A673 (cell line): ENCODE data around the gene OGA. TPM values are rescaled to one million over a fixed set of nuclear protein-coding genes. Genes with fewer than 3 reads are reported as not detected.

Experiments
- BruUV-seq: library from RNA; stranded (reverse); fragments of 400-500 nt; replicated peaks from 2 replicates; lab custom pipeline; 2021; lab: Mats Ljungman, UMichigan
- CTCF ChIA-PET: fragments of 300-600 bp; sonication (Branson Sonifier 250); formaldehyde crosslinking; loops from one replicate; lab custom pipeline; 2022; ENCODE audit warnings: antibody characterized with exemption; lab: Charles Lee
- POLR2A ChIA-PET: fragments of 300-600 bp; sonication (Branson Sonifier 250); formaldehyde crosslinking; loops from one replicate; lab custom pipeline; 2022; ENCODE audit warnings: antibody characterized with exemption; ENCODE audit not compliant: low non-redundant PET; lab: Charles Lee
- DNase-seq: peaks from one replicate; pipeline ENCODE4 v3.0.0-alpha.2; 2015; ENCODE audit warnings: low spot score
- H3K27ac ChIP-seq: fragments of 200-600 bp; sonication (generic); 2 replicates; pipeline ENCODE4 v1.5.1; 2016; ENCODE audit warnings: mixed run types, low read depth, mild to moderate bottlenecking, mixed read lengths, antibody characterized with exemption, low read length; ENCODE audit not compliant: poor library complexity, severe bottlenecking
- H3K27me3 ChIP-seq: fragments of 200-600 bp; sonication (generic); replicated peaks from 2 replicates; pipeline ENCODE4 v1.6.1; 2017; ENCODE audit warnings: mixed run types, low read depth, mild to moderate bottlenecking, mixed read lengths, antibody characterized with exemption, low read length; ENCODE audit not compliant: insufficient read depth, poor library complexity
- H3K36me3 ChIP-seq: fragments of 200-600 bp; sonication (generic); 2 replicates; pipeline ENCODE4 v1.6.1; 2016; ENCODE audit warnings: mixed run types, mild to moderate bottlenecking, mixed read lengths, antibody characterized with exemption, low read length; ENCODE audit not compliant: insufficient read depth, poor library complexity, severe bottlenecking
- H3K4me1 ChIP-seq: fragments of 200-600 bp; sonication (generic); 2 replicates; pipeline ENCODE4 v1.6.1; 2017; ENCODE audit warnings: mixed run types, mild to moderate bottlenecking, mixed read lengths, antibody characterized with exemption, low read length; ENCODE audit not compliant: insufficient read depth, poor library complexity, severe bottlenecking
- H3K4me3 ChIP-seq: fragments of 200-600 bp; sonication (generic); 2 replicates; pipeline ENCODE4 v1.5.1; 2016; ENCODE audit warnings: low read depth, mixed run types, mild to moderate bottlenecking, mixed read lengths, low read length; ENCODE audit not compliant: poor library complexity, severe bottlenecking
- H3K9me3 ChIP-seq: fragments of 200-600 bp; sonication (generic); 2 replicates; pipeline ENCODE4 v1.6.1; 2016; ENCODE audit warnings: mixed run types, low read depth, mild to moderate bottlenecking, mixed read lengths, antibody characterized with exemption, low read length; ENCODE audit not compliant: poor library complexity, severe bottlenecking
- CTCF ChIP-seq: fragments of 300-800, 200-600 bp; sonication (generic); conservative IDR thresholded peaks from 2 replicates; pipeline ENCODE4 v1.5.1; 2017; ENCODE audit warnings: low read depth, mild to moderate bottlenecking, antibody characterized with exemption, low read length, moderate library complexity, mixed read lengths
- EZH2 ChIP-seq: fragments of 200-600 bp; sonication (generic); IDR thresholded peaks from 2 replicates; pipeline ENCODE4 v1.6.1; 2017; ENCODE audit warnings: borderline replicate concordance, low read depth, mild to moderate bottlenecking, mixed read lengths, antibody characterized with exemption, low read length; ENCODE audit not compliant: poor library complexity, severe bottlenecking
- intact Hi-C: fragments of 100-400 bp; cut with micrococcal nuclease; formaldehyde crosslinking; loops from one replicate; pipeline ENCODE4 v1.10.0; 2022; ENCODE audit not compliant: unreplicated experiment
- total RNA-seq: library from RNA; stranded (reverse); gene quantifications from 2 replicates; pipeline ENCODE4 v1.2.3, GENCODE V29; 2021

Gene OGA
- total RNA-seq, 1 experiment from 2014 or later: 109 TPM

DNA sequence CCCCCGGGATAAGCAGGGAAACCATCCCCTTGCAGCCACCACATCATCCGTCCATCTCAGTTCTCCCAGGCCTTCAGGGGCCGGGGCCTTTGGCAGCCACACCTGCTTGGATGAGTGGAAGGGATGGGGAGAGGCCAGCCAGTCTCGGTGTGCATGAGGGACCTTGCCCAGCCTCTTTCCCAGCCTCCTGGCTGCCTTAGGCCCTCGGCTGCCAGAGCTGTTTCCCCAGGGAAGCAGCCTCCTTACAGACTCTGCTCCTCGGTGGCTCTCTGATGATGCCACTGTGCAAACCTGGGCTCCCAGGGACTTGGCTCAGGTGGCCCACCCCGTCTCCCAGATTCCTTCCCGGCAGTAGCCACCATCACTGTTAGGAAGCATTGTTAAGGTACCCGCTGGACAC, 57.0 kb downstream of the OGA start:
- CTCF ChIA-PET: no interaction called here
- POLR2A ChIA-PET: no interaction called here
- intact Hi-C loops: no loop called here

DNA sequence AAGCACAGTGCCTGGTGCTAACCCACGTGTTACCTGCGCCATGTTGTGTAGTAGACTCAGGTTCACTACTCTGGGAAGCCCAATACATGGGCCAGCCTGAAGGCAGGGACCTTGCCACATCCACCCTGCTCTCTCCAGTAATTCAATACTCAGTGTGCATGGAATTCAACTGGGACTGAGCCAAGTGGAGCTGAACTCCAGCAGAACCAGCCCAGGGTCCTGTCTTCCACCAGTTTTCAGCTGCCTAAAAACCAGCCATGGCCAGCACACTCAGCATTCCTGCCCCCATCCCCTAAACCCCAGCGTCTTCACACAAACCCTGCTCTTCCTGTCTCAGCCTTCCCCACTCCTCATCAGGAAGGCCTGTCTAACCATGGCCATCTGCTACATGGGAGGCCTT, 57.7 kb downstream of the OGA start:
- intact Hi-C loops: no loop called here
- no peaks in the 10 kb centered on the region for H3K9me3 ChIP-seq
- H3K4me1 ChIP-seq: no peaks in the 10 kb centered on the region
- POLR2A ChIA-PET: no interaction called here
- DNase-seq: no peak
- no TSS peak for BruUV-seq
- CTCF ChIA-PET: no interaction called here
- H3K4me3 ChIP-seq: no peak overlapping the region
- H3K36me3 ChIP-seq: no peaks in the 10 kb centered on the region
- no peaks in the 10 kb centered on the region for H3K27me3 ChIP-seq
- TF ChIP-seq CTCF: no peak
- TF ChIP-seq EZH2: no peak
- no peak overlapping the region for H3K27ac ChIP-seq

More for the DNA sequence above, 57.0 kb downstream of the OGA start:
- no TSS peak for BruUV-seq
- Histone ChIP-seq H3K4me3 (no peak overlapping the region), H3K36me3 (no peaks in the 10 kb centered on the region), H3K27me3 (no peaks in the 10 kb centered on the region), H3K9me3 (no peaks in the 10 kb centered on the region), H3K4me1 (no peaks in the 10 kb centered on the region), H3K27ac (no peak overlapping the region)
- TF ChIP-seq CTCF (no peak), EZH2 (no peak)
- no peak for DNase-seq

DNA sequence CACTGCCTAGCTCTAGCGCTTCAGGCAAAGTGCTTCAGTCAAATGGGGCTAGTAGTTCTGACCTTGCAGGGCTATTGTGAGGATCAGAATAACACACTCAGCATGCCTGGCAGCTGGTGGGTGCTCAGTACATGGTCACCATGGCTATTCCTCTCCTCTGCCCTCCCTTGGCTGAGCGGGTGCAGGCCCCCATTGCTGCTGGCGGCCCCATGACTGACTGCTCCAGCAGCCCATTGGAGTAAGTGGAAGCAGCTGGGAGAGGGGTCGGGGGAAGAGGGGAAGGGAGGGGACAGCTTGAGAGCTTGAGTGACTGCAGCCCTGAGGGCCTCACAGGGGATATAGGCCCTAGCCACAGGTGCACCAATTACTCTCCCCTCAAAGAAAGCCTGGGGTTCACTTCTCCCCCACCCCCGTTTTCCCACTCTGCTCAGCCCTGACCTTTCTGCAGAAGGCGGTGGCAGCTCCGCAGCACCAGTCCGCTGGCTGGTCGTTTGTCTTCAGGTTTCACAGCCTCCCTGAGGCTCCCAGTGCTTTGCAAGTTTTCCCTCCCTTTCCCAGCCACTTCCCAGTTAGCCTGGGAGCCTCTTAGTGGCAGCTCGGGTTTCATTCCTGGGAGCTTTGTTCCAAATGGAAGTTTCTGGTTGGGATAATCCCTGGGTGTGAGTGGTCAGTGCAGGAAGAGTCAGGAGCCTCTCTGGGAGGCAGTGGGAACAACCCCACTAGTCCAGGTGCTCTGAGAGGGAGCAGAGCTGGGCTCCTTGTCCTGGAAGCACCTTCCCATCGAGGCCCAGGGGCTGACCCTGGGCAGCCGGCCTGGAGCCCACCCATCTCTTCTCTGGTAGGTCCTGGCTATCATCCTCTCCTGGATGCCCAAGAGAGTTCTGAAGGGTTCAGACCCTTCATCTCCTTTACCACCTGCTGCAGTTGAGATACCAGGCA, 58.7 kb downstream of the OGA start:
- no peaks in the 10 kb centered on the region for H3K27me3 ChIP-seq
- TF ChIP-seq EZH2: no peak
- no peak for TF ChIP-seq CTCF
- CTCF ChIA-PET: no interaction called here
- no peak overlapping the region for H3K27ac ChIP-seq
- BruUV-seq: no TSS peak
- H3K9me3 ChIP-seq: no peaks in the 10 kb centered on the region
- H3K36me3 ChIP-seq: no peaks in the 10 kb centered on the region
- H3K4me3 ChIP-seq: no peak overlapping the region
- H3K4me1 ChIP-seq: no peaks in the 10 kb centered on the region
- DNase-seq: no peak
- POLR2A ChIA-PET: no interaction called here
- intact Hi-C loops: no loop called here
